Measurements from ENCODE around the gene TUBA1C. TPM values are rescaled to one million over a fixed set of nuclear protein-coding genes. Genes with fewer than 3 reads are reported as not detected.

Gene TUBA1C
- total RNA-seq, 1 experiment from 2014 or later = 660 TPM

DNA sequence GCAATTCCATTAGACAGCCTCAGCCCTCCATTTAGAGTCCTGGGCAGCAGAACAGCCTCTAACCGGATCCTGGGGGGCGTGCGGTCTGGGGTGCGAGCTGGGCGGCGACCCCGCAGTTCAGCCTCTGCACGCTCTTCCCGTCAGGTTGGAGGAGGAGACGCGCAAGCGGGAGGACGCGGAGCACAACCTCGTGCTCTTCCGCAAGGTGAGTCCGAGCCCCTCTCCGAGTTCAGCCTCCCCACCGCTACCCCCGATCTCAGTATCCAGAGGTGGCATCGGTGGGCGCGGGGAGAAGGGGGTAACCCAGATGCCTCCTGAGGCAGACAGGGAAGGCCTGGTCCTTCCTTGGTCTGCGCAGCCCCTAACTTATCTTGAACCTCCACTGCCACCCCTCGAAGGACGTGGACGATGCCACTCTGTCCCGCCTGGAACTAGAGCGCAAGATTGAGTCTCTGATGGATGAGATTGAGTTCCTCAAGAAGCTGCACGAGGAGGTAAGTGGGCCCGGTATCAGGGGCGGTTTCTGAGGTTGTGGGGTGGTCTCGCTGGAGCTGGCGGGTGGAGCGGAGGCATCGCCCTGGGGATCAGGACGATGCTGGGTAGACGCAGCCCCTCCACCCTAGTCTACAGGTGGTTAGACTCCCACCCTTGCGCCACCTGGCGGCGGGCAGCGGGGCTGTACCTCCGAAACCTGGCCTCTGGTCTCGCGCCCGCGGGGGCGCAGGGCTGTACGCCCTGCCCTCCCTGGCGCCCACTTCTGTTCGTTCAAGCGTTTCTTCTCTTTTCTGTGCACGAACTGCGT lies 31.4 kb downstream of the TUBA1C start:
- H3K4me3 Mint-ChIP-seq = peak overlapping the region; percentile 49 to 78
- no peaks in the 10 kb centered on the region for H3K79me1 ChIP-seq (ENCODE audit: insufficient read depth, low read depth, low read length, poor library complexity, severe bottlenecking)
- peaks cover 97% of the 10 kb centered on the region for H3K27me3 Mint-ChIP-seq (ENCODE audit: low read depth)
- peaks cover 5% of the 10 kb centered on the region for H3K23me2 ChIP-seq (ENCODE audit: insufficient read length, low read depth, low read length, poor library complexity, severe bottlenecking)
- peaks cover 55% of the 10 kb centered on the region for H3K27me3 ChIP-seq (ENCODE audit: insufficient read depth, low read length)
- H3K23ac ChIP-seq (ENCODE audit: insufficient read length, low read depth, low read length) = no peak overlapping the region
- peaks cover 3% of the 10 kb centered on the region for H4K20me1 ChIP-seq (ENCODE audit: control insufficient read depth, insufficient read depth, insufficient read length)
- WGBS (ENCODE audit: extremely low coverage, insufficient read length, low lambda C conversion rate) = no CpG with 5 or more reads among the region's 54 CpGs
- peaks cover 14 to 42% of the 10 kb centered on the region in 2 experiments for H3K4me1 Mint-ChIP-seq
- no peak overlapping the region for H4K5ac ChIP-seq (ENCODE audit: insufficient read length, low read depth, low read length)
- peak overlapping the region; percentile 53 for H3K4me2 ChIP-seq (ENCODE audit: insufficient read depth, insufficient read length, low read length)
- H2BK5ac ChIP-seq (ENCODE audit: insufficient read length, low read length) = no peak overlapping the region
- no peak overlapping the region for H4K91ac ChIP-seq (ENCODE audit: insufficient read length, low read depth, low read length)
- H2AK5ac ChIP-seq (ENCODE audit: insufficient read length, low read length) = no peak overlapping the region
- peak; percentile 87 for DNase-seq
- H2BK12ac ChIP-seq (ENCODE audit: insufficient read length, low read depth, low read length) = no peak overlapping the region
- H3K36me3 Mint-ChIP-seq (ENCODE audit: insufficient read depth in 1 of 3, low read depth in 3 of 3) = no peaks in the 10 kb centered on the region; a peak in 2 of 7 replicates
- no peak overlapping the region for H2BK120ac ChIP-seq (ENCODE audit: low read depth, low read length, poor library complexity, severe bottlenecking)
- H2AFZ ChIP-seq (ENCODE audit: low read length) = no peak overlapping the region
- H3K18ac ChIP-seq (ENCODE audit: insufficient read length, low read depth, low read length) = no peak overlapping the region
- H3K4ac ChIP-seq (ENCODE audit: low read depth, low read length) = no peak overlapping the region
- H3K9me3 ChIP-seq (ENCODE audit: control insufficient read depth, low read depth, low read length) = no peaks in the 10 kb centered on the region
- H3T11ph ChIP-seq (ENCODE audit: low read length) = no peak overlapping the region
- no peak overlapping the region for H3K56ac ChIP-seq (ENCODE audit: insufficient read length, low read depth, low read length)
- no peak overlapping the region for H3K14ac ChIP-seq (ENCODE audit: insufficient read depth, low read length)
- TF ChIP-seq, protein P1, sequence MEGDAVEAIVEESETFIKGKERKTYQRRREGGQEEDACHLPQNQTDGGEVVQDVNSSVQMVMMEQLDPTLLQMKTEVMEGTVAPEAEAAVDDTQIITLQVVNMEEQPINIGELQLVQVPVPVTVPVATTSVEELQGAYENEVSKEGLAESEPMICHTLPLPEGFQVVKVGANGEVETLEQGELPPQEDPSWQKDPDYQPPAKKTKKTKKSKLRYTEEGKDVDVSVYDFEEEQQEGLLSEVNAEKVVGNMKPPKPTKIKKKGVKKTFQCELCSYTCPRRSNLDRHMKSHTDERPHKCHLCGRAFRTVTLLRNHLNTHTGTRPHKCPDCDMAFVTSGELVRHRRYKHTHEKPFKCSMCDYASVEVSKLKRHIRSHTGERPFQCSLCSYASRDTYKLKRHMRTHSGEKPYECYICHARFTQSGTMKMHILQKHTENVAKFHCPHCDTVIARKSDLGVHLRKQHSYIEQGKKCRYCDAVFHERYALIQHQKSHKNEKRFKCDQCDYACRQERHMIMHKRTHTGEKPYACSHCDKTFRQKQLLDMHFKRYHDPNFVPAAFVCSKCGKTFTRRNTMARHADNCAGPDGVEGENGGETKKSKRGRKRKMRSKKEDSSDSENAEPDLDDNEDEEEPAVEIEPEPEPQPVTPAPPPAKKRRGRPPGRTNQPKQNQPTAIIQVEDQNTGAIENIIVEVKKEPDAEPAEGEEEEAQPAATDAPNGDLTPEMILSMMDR (conservative IDR thresholded peaks at IDR 0.05) = peak; percentile 94
- no peaks in the 10 kb centered on the region for H3K79me2 ChIP-seq (ENCODE audit: insufficient read depth, low read length)
- H3K9ac ChIP-seq (ENCODE audit: extremely low read depth, insufficient read length, low read length) = no peak overlapping the region
- H3K9me3 Mint-ChIP-seq = peaks cover 0 to 2% of the 10 kb centered on the region in 2 experiments; a peak in 1 of 5 replicates
- no peak overlapping the region for H2BK20ac ChIP-seq (ENCODE audit: low read depth, low read length, poor library complexity, severe bottlenecking)
- no peak overlapping the region for H3K27ac ChIP-seq (ENCODE audit: insufficient read length, low read depth, low read length)
- H4K8ac ChIP-seq (replicated peaks; ENCODE audit: insufficient read length, low read depth, low read length) = no peak overlapping the region
- no peak overlapping the region for H2BK15ac ChIP-seq (ENCODE audit: low read depth, low read length)
- H3K27ac Mint-ChIP-seq = no peak overlapping the region
- H3K4me1 ChIP-seq (ENCODE audit: insufficient read depth, low read length) = no peaks in the 10 kb centered on the region

All from H9 (cell line).